GM23248 (cell line): ENCODE results near the gene CGNL1.

Experiments
- EZH2 ChIP-seq: fragments of 200-600 bp; sonication (generic); IDR thresholded peaks from 2 replicates; pipeline ENCODE4 v1.6.1; 2018; ENCODE audit warnings: antibody characterized with exemption, mild to moderate bottlenecking; ENCODE audit not compliant: insufficient read depth, poor library complexity, severe bottlenecking
- EZH2phosphoT487 ChIP-seq: fragments of 200-600 bp; sonication (generic); IDR thresholded peaks from 2 replicates; pipeline ENCODE4 v1.6.1; 2018; ENCODE audit warnings: antibody characterized with exemption, moderate library complexity, mild to moderate bottlenecking, low read depth; ENCODE audit not compliant: insufficient read depth

DNA sequence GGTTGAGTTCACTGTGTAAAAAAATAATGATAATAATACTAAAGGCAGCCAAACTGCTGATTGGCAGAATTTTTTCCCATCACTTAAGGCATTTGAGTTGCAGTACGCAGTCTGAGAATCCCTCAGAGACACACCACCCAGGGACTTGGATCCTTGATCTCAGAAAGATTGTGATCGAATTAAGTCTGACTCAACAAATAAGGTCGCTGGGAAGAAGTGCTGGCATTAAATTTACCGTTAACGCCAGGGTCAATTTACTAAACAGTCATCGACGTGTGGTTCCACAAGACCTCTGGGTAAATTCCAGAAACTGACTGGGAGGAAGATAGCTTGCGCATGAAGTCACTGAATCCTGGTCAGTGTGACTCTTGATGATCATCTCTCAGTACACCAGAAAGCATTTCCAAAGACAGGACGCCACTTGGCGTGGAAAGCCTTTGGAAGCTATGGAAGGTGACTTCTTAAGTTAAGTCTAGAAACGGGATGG lies 48.3 kb upstream of the CGNL1 start:
- TF ChIP-seq EZH2 (no peak), EZH2phosphoT487 (no peak)
